Trophoblast cell (in vitro differentiated cells and primary cell): ENCODE measurements around the gene UQCRC1. TPM values are rescaled to one million over a fixed set of nuclear protein-coding genes. Genes with fewer than 3 reads are reported as not detected.

Source experiments
- DNase-seq, 2 donors: peaks; one replicate each; pipeline ENCODE4 v3.0.0-alpha.2; 2016
- H2AFZ ChIP-seq: 2 replicates; pipeline ENCODE4 v1.6.1; 2013; ENCODE audit warnings: low read length, moderate library complexity, mild to moderate bottlenecking; ENCODE audit not compliant: insufficient read depth, poor library complexity
- H2AK5ac ChIP-seq: 2 replicates; pipeline ENCODE4 v1.6.1; 2013; ENCODE audit warnings: mild to moderate bottlenecking, low read length
- H2BK120ac ChIP-seq: 2 replicates; pipeline ENCODE4 v1.6.1; 2013; ENCODE audit warnings: low read length, mild to moderate bottlenecking, moderate library complexity; ENCODE audit not compliant: insufficient read depth, poor library complexity
- H2BK12ac ChIP-seq: 2 replicates; pipeline ENCODE4 v1.6.1; 2013; ENCODE audit warnings: mild to moderate bottlenecking, low read length, moderate library complexity
- H2BK5ac ChIP-seq: 2 replicates; pipeline ENCODE4 v1.6.1; 2013; ENCODE audit warnings: low read length, low read depth, moderate library complexity, mild to moderate bottlenecking; ENCODE audit not compliant: poor library complexity
- H3K14ac ChIP-seq: 2 replicates; pipeline ENCODE4 v1.6.1; 2013; ENCODE audit warnings: mild to moderate bottlenecking, low read length
- H3K18ac ChIP-seq: 2 replicates; pipeline ENCODE4 v1.6.1; 2013; ENCODE audit warnings: mild to moderate bottlenecking, low read length
- H3K23ac ChIP-seq: 2 replicates; pipeline ENCODE4 v1.6.1; 2013; ENCODE audit warnings: low read length
- H3K27ac ChIP-seq: 2 replicates; pipeline ENCODE4 v1.5.1; 2013; ENCODE audit warnings: low read depth, mild to moderate bottlenecking, inconsistent platforms, low read length, moderate library complexity
- H3K27me3 ChIP-seq: 2 replicates; pipeline ENCODE4 v1.6.1; 2013; ENCODE audit warnings: inconsistent platforms, mild to moderate bottlenecking, low read length, moderate library complexity; ENCODE audit not compliant: insufficient read depth
- H3K36me3 ChIP-seq, 2 experiments: 1 replicate in 1 of 2; 2 replicates in 1 of 2; pipeline ENCODE4 v1.6.1; 2013; ENCODE audit warnings: low read length in 2 of 2, mild to moderate bottlenecking in 2 of 2, moderate library complexity in 1 of 2; ENCODE audit not compliant: insufficient read depth in 2 of 2, control insufficient read depth in 1 of 2
- H3K4ac ChIP-seq: 2 replicates; pipeline ENCODE4 v1.6.1; 2013; ENCODE audit warnings: low read depth, mild to moderate bottlenecking, low read length, moderate library complexity
- H3K4me1 ChIP-seq, 2 experiments: 1 replicate in 1 of 2; 2 replicates in 1 of 2; pipeline ENCODE4 v1.6.1; 2013; ENCODE audit warnings: low read length in 2 of 2, mild to moderate bottlenecking in 2 of 2, moderate library complexity in 1 of 2; ENCODE audit not compliant: insufficient read depth in 2 of 2, control insufficient read depth in 1 of 2
- H3K4me2 ChIP-seq: 2 replicates; pipeline ENCODE4 v1.6.1; 2013; ENCODE audit warnings: inconsistent platforms, mild to moderate bottlenecking, low read length, moderate library complexity
- H3K4me3 ChIP-seq: 2 replicates; pipeline ENCODE4 v1.5.1; 2013; ENCODE audit warnings: mild to moderate bottlenecking, low read depth, low read length, inconsistent platforms
- H3K79me1 ChIP-seq: one replicate; pipeline ENCODE4 v1.6.1; 2013; ENCODE audit warnings: low read length
- H3K79me2 ChIP-seq: 2 replicates; pipeline ENCODE4 v1.6.1; 2013; ENCODE audit warnings: low read length, mild to moderate bottlenecking; ENCODE audit not compliant: control insufficient read depth, insufficient read depth, poor library complexity
- H3K9ac ChIP-seq: 2 replicates; pipeline ENCODE4 v1.6.1; 2013; ENCODE audit warnings: mild to moderate bottlenecking, low read length
- H3K9me3 ChIP-seq: 2 replicates; pipeline ENCODE4 v1.6.1; 2013; ENCODE audit warnings: low read depth, mild to moderate bottlenecking, control low read depth, inconsistent platforms, low read length; ENCODE audit not compliant: insufficient read depth
- H4K12ac ChIP-seq: 2 replicates; pipeline ENCODE4 v1.6.1; 2013; ENCODE audit warnings: low read depth, mild to moderate bottlenecking, low read length, moderate library complexity
- H4K8ac ChIP-seq: 2 replicates; pipeline ENCODE4 v1.6.1; 2013; ENCODE audit warnings: low read depth, mild to moderate bottlenecking, low read length, moderate library complexity
- H4K91ac ChIP-seq: one replicate; pipeline ENCODE4 v1.6.1; 2013; ENCODE audit warnings: low read depth, mild to moderate bottlenecking, low read length, moderate library complexity
- WGBS: extraction: QIAGEN DNeasy Blood & Tissue Kit; methylation state at CpG from one replicate; pipeline ENCODE4 v1.1.7; 2013; ENCODE audit warnings: missing lambda C conversion rate; ENCODE audit not compliant: insufficient read length, insufficient coverage; ENCODE audit errors: extremely low coverage; 5-methylcytosine and 5-hydroxymethylcytosine counted together
- polyA plus RNA-seq: library from polyadenylated mRNA; stranded (reverse); fragments of 200-250 nt; gene quantifications from 2 replicates; pipeline ENCODE4 v1.2.3, GENCODE V29; 2013

The UQCRC1 gene
- polyA plus RNA-seq: 164 and 166 TPM in 2 replicates

DNA sequence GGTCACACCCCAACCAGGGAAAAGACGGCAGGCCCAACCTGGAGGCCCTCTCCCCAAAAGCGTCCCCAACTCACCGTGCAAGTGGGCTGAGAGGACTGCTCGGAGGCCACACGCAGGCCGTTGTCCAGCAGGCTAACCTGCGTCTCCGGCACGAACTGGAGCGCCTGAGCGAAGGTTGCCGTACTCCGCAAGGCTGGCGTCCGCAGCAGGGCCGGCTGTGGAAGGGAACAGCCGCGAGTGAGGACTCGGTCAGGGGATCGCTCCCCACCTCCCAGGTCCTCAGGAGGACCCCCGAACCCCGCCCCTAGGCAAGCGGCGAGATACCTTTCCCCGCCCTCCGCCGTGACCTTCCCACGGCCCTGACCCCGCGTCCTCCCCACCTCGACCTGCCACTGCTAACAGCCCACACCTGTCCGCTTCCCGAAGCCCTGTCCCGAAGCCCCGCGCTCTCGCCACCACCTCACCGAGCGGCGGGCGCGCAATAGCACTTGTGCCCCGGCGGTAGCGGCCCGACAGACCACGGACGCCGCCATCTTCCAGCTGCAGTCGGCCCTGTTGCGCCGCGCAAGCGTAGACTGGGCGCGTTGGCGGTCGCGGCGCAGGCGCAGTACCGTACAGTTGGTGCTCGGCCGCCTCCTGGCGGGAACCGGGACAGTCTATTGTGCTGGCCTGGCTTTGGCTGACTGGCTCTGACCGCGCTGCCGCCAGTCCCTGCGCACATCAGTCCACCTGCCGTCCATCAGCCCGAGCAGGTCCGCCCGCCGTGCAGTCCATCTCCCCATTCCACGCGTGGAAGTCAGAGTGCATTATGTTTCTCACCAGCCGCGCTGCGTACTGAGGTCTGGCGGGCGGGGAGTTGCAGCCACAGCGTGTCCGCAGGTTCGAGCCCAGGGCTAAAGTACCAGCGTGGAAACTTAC is at the start of gene UQCRC1:
Gene UQCRC1 (minus strand): TSS at position 559 of the 918 bp plus-strand sequence. CDS start 26 bp downstream, at position 533.
- no peaks in the 10 kb centered on the region for H3K27me3 ChIP-seq
- peak within 1 kb of the TSS; percentile 88 for H3K9ac ChIP-seq
- H3K9me3 ChIP-seq: no peaks in the 10 kb centered on the region
- peak within 1 kb of the TSS; percentile 99 for H3K4me2 ChIP-seq
- H2BK12ac ChIP-seq: peak within 1 kb of the TSS; percentile 3
- H3K14ac ChIP-seq: peak within 1 kb of the TSS; percentile 89
- peak within 1 kb of the TSS; percentile 65 for H2AK5ac ChIP-seq
- peak within 1 kb of the TSS; percentile 81 for H4K91ac ChIP-seq
- peaks cover 8% of the 10 kb centered on the region for H3K79me2 ChIP-seq
- peak within 1 kb of the TSS; percentile 89 for H4K8ac ChIP-seq
- H3K18ac ChIP-seq: peak within 1 kb of the TSS; percentile 89
- no CpG with 5 or more reads among the region's 86 CpGs for WGBS
- peak within 1 kb of the TSS; percentile 69 for H2BK5ac ChIP-seq
- H3K4me3 ChIP-seq: peak within 1 kb of the TSS; percentile 99
- H3K79me1 ChIP-seq: peaks cover 7% of the 10 kb centered on the region
- peak; percentile 96 to 97 for DNase-seq
- H3K36me3 ChIP-seq: peaks cover 19 to 23% of the 10 kb centered on the region in 2 experiments
- peak within 1 kb of the TSS; percentile 59 for H2AFZ ChIP-seq
- no peak within 1 kb of the TSS for H3K23ac ChIP-seq
- peak within 1 kb of the TSS; percentile 86 for H4K12ac ChIP-seq
- H3K4me1 ChIP-seq: peaks cover 0 to 2% of the 10 kb centered on the region in 2 experiments
- peak within 1 kb of the TSS; percentile 40 for H3K27ac ChIP-seq
- H3K4ac ChIP-seq: peak within 1 kb of the TSS; percentile 47
- H2BK120ac ChIP-seq: peak within 1 kb of the TSS; percentile 62

GRCh38 chr3:48656841-48657281 is 47.4 kb upstream of the UQCRC1 start:
- Histone ChIP-seq H3K36me3 (no peaks in the 10 kb centered on the region), H3K4me2 (no peak overlapping the region), H3K4me1 (peaks cover 9 to 14% of the 10 kb centered on the region in 2 experiments), H3K79me1 (no peaks in the 10 kb centered on the region), H3K79me2 (no peaks in the 10 kb centered on the region), H4K8ac (peak overlapping the region; percentile 72), H2BK12ac (no peak overlapping the region), H2AK5ac (no peak overlapping the region), H3K27ac (no peak overlapping the region), H2AFZ (no peak overlapping the region), H3K4ac (no peak overlapping the region), H3K18ac (no peak overlapping the region), H3K23ac (no peak overlapping the region), H3K9me3 (peaks cover 35% of the 10 kb centered on the region), H2BK120ac (no peak overlapping the region), H3K9ac (no peak overlapping the region), H3K27me3 (no peaks in the 10 kb centered on the region), H3K14ac (peak overlapping the region; percentile 52), H4K12ac (no peak overlapping the region), H3K4me3 (peak overlapping the region; percentile 21), H2BK5ac (no peak overlapping the region), H4K91ac (no peak overlapping the region)
- WGBS: no CpG with 5 or more reads among the region's 45 CpGs
- DNase-seq: no peak

GRCh38 chr3:48656061-48656840 is 46.8 kb upstream of the UQCRC1 start:
- WGBS: no CpG with 5 or more reads among the region's 94 CpGs
- Histone ChIP-seq H2AK5ac (no peak overlapping the region), H2BK5ac (no peak overlapping the region), H3K9me3 (peaks cover 32% of the 10 kb centered on the region), H3K14ac (peak overlapping the region; percentile 52), H3K18ac (no peak overlapping the region), H3K4ac (no peak overlapping the region), H3K23ac (no peak overlapping the region), H4K8ac (peak overlapping the region; percentile 72), H3K4me1 (peaks cover 5 to 10% of the 10 kb centered on the region in 2 experiments), H3K27me3 (no peaks in the 10 kb centered on the region), H3K79me1 (no peaks in the 10 kb centered on the region), H3K4me2 (peak overlapping the region; percentile 64), H4K12ac (peak overlapping the region; percentile 20), H2AFZ (no peak overlapping the region), H2BK12ac (no peak overlapping the region), H3K79me2 (no peaks in the 10 kb centered on the region), H3K36me3 (no peaks in the 10 kb centered on the region), H3K27ac (no peak overlapping the region), H2BK120ac (no peak overlapping the region), H3K4me3 (peak overlapping the region; percentile 60), H4K91ac (no peak overlapping the region), H3K9ac (no peak overlapping the region)
- peak; percentile 91 to 94 for DNase-seq

DNA sequence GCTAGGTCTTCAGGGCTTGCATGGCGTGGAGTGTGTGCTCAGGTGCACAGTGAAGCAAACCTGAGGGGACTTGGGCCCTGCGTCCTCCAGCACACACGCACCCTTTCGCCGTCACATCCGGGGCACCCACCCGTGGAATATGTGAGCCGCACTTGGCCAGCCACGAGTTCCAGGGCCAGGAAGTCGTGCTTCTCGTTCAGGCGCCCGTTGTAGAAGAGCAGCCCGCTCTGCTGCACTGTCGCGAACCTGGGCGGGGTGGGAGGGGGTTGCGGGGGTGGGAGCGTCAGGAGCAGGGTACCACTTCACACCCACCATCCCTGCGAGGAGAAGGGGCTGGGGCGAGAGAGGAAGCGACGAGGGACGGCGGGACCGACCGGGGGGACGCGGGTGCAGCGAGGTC is 46.2 kb upstream of the UQCRC1 start:
- Histone ChIP-seq H2AFZ (no peak overlapping the region), H3K23ac (no peak overlapping the region), H2BK5ac (no peak overlapping the region), H3K4me3 (no peak overlapping the region), H3K14ac (no peak overlapping the region), H3K79me1 (no peaks in the 10 kb centered on the region), H3K4me1 (peaks cover 4 to 9% of the 10 kb centered on the region in 2 experiments), H4K12ac (no peak overlapping the region), H3K27me3 (no peaks in the 10 kb centered on the region), H3K9me3 (peaks cover 26% of the 10 kb centered on the region), H3K9ac (no peak overlapping the region), H3K4ac (no peak overlapping the region), H3K27ac (no peak overlapping the region), H2BK120ac (no peak overlapping the region), H4K8ac (no peak overlapping the region), H4K91ac (no peak overlapping the region), H3K79me2 (no peaks in the 10 kb centered on the region), H3K36me3 (no peaks in the 10 kb centered on the region), H3K18ac (no peak overlapping the region), H2BK12ac (no peak overlapping the region), H2AK5ac (no peak overlapping the region), H3K4me2 (peak overlapping the region; percentile 64)
- no CpG with 5 or more reads among the region's 30 CpGs for WGBS
- no peak for DNase-seq
